NCI-H82 (cell line): ENCODE data around the gene TAS2R14.

Experiments used
- DNase-seq: peaks from one replicate; lab custom pipeline; 2025; lab: John Stamatoyannopoulos, UW

TAS2R14 gene, protein sequence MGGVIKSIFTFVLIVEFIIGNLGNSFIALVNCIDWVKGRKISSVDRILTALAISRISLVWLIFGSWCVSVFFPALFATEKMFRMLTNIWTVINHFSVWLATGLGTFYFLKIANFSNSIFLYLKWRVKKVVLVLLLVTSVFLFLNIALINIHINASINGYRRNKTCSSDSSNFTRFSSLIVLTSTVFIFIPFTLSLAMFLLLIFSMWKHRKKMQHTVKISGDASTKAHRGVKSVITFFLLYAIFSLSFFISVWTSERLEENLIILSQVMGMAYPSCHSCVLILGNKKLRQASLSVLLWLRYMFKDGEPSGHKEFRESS

DNA sequence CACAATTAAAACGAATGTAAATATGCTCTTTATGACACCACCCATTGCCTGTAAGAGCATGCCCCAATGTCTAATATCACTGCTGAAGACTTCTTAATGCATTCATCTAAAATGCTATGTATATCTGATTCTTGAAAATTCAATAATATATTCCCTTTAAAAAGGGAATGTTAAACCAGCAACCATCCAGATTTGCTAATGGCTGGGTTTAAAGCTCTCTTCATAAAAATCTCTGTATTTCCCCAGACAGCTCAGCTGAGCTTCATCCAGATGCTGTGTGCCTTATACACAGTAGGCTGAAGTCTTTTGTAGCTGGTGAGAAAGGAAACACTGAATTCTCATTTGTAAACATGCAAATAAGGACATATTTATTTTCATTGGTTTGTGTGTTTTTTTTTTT is at the start of gene TAS2R14:
Gene TAS2R14, minus strand, starts transcription at position 101 of the 400 bp plus-strand sequence. Its CDS starts 56 bp downstream, at position 45.
- DNase-seq = no peak

DNA sequence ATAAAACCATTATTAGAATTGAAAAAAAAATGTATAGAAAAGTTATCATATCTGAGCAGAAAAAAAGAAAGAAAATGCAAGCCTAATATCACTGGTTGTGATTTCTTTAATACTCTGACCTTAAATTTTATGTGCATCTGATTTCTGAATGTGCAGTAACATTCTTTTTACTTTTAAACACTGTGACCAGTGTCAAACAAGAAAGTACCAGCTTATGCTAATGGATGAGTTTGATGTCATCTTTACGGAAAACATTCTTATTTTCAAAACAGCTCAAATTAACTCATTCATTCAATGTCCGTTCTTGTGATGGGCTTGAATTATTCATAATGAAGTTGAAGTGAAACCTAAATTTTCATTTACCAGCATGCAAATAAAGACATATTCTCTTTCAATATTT is 47.7 kb upstream of the TAS2R14 start, which contains the start of gene TAS2R50:
Gene TAS2R50, minus strand, starts transcription at position 101 of the 400 bp plus-strand sequence. Its CDS starts 52 bp downstream, at position 49.
- DNase-seq = no peak

DNA sequence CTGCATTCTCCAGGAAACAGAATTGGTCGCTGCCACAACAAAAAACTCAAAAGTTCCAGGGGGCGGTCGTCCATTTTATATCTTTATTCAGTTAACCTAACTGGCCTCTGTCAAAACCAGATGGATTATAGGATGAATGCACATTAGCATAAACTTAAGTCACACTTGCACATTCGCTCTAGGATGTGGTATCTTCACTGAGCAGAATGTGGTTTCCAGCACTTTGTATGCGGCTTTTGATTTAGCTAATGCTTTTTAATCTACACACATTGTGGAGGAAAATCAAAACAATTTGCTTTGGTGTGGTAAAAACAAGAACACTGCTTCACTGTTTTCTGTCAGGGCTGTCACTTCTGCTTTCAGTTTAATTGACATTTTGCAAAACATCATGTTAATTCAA is 43.2 kb upstream of the TAS2R14 start:
- DNase-seq = no peak

DNA sequence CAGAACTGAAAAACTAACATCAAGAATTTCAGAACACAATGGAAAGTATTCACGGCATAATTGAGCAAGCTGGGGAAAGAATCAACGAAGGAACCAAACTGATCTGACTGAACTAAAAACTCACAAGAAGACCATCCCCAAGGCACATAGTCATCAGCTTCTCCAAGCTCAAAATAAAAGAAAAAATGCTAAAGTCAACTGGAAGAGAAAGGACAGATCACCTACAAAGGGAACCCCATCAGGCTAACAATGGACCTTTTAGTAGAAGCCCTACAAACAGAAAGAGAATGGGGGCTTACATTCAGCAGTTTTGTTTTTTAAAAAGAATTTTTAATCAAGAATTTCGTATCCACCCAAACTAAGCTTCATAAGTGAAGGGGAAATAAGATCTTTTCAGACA is 35.9 kb upstream of the TAS2R14 start:
- no peak for DNase-seq

DNA sequence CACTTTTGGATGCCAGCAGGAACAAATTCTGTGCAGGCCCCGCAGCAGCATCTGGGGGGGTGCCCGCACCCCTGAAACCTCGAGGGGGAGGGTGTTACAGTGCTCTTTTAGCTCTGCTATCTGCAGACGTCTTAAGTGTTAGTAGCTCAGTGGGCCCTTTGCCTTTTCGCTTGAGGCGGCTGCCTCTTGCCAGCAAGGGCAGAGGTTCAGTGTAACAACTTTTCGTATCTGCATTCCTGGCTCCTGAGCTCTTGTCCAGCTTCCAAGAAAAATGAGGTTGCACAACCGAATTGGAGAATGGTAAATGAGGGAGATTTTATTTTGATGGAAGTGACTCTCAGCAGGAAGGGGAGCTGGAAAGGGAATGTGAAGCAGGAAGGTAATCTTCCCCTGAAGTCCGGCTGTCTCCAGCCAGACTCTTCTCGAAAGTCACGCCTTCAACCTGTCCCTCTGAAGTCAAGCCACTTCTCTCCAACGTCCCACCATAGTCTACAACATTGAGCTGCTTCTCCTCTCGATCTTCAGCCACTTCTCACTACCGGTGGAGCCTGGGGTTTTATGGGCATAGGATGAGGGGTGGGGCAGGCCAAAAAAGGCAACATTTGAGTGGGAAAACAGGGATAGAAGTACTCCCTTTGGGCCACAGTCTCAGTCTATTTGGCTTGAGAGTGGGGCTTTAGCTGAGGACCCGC is 29.8 kb upstream of the TAS2R14 start:
- no peak for DNase-seq

DNA sequence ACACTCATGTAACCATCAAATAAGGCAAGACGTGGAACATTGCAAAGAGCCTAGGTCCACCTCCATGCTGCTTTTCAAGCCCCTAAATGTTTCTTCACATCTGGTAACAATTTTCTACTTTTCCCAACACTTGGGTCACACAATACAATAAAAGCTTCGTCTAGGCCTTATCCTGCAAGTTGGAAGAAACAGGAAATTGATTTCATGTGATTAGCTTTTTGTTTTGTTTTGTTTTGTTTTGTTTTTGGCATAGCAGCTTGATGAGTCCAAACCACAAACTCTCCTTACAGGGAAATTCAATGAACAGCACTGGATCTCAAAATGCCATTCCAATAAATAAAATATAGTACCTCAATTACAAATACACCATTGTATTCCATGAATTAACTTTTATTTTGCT is 28.3 kb upstream of the TAS2R14 start:
- DNase-seq = no peak

DNA sequence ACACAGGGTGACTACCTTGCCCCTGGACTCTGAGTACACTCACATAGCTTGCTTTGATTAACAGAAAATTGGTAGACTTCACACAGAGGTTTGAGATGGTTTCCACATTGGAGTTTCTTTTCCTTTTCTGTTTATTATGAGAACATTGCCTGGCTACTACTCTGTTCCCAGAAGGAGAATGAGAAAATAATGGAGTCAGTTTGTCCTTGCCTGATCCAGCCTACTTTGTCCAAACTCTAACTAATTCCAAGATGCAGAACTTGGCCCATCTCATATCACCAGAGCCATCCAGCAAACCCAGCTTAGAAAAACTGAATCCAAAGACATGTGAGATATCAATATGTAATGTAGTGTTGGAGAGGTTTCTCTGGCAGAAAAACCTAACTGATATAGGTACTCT is 27.3 kb upstream of the TAS2R14 start:
- no peak for DNase-seq

DNA sequence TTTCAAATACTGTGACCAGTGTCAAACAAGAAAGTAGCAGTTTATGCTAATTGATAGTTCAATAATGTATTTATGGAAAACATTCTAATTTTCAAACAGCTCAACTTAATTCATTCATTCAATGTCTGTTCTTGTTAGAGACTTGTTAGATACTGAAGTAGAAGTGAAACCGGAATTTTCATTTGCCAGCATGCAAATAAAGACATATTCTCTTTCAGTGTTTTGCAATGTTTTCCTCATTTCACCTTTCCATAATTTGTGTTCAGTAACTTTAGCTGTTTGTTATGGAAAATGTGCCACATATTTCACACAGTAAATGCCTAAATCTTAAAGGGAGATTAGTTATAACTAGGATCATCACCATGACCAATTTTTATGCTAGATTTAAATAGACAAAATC is 26.4 kb upstream of the TAS2R14 start:
- no peak for DNase-seq

DNA sequence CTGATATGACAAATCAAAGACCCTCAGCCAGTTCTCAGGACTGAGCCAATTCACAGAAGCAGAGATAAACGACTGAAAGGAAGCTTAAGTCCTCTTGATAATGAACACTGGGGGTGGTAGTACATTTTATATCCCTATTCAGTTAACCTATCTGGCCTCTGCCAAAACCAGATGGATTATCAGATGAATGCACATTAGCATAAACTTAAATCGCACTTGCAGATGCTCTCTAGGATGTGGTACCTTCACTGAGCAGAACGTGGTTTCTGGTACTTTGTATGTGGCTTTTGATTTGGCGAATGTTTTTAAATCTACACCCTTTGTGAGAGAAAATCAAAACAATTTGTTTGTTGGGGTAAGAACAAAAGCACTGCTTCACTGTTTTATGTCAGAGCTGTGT is 21.1 kb upstream of the TAS2R14 start:
- DNase-seq = no peak

DNA sequence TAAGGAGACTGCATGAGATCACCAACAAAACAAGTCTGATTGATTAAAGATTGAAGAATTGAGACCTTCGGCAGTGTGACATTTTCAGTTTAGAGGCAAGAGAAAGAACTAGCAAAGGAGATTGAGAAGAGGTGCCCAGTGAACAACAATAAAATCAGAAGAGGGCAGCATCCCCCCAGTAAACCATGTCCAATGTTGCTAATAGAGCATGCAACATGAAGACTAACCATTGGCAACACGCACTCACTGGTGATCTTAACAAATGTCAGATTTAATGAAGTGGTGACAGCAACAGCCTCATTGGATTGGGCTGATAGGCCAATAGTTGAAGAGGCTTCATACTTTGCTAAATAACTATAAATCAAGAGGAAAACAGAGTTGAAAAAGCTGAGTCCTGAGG is 20.7 kb upstream of the TAS2R14 start:
- no peak for DNase-seq

DNA sequence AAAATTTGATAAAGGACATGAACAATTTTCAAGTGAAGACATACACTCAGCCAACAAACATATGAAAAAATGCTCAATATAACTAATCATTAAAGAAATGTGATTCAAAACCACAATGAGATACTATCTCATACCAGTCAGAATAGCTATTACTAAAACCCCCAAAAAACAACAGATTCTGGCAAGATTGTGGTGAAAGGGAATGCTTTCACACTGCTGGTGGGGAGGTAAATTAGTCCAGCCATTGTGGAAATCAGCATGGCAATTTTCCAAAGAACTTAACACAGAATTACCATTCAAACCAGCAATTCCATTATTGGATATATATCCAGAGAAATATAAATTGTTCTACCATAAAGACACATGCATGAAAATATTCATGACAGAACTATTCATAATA is 18.7 kb upstream of the TAS2R14 start:
- DNase-seq = no peak

DNA sequence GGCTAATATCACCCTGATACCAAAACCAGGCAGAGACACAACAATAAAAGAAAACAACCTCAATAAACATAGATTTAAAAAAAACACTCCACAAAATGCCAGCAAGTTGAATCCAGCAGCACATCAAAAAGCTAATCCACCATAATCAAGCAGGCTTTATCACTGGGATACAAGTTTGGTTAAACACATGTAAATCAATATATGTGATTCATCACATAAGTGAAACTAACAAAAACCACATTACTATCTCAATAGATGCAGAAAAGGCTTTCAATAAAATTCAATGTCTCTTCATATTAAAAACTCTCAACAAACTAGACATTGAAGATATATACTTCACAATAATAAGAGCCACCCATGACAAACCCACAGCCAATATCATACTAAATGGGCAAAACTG is 17.0 kb upstream of the TAS2R14 start:
- no peak for DNase-seq

DNA sequence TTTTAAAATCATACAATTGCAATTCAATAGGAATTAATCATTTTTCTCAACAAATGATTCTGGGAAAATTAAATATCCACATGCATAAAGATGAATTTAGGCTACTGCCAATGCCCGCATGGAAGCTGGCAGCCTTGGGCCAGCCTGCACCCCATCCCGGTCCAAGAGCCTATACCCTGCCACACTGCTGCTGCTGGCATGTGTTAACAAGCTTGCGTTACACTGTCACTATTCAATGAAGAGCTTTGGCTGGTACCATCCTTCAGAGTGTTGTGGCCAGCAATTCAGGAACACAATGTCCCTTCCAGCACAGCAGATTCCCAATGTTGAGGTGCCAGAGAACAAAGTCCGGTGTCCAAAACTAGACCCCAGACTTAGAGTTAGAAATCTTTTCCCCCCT is 13.6 kb upstream of the TAS2R14 start:
- no peak for DNase-seq

DNA sequence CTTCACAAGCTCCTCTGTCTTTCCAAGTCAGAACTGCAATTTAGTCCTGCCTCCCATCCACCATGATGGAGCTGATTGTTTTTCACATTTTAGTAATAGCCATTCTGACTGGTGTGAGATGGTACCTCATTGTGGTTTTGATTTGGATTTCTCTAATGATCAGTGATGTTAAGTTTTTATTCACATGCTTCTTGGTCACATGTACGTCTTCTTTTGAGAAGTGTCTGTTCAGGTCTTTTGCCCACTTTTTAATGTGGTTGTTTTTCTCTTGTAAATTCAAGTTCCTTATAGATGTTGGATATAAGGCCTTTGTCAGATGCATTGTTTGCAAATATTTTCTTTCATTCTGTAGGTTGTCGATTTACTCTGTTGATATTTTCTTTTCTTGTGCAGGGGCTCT is 4.1 kb upstream of the TAS2R14 start:
- DNase-seq = no peak

DNA sequence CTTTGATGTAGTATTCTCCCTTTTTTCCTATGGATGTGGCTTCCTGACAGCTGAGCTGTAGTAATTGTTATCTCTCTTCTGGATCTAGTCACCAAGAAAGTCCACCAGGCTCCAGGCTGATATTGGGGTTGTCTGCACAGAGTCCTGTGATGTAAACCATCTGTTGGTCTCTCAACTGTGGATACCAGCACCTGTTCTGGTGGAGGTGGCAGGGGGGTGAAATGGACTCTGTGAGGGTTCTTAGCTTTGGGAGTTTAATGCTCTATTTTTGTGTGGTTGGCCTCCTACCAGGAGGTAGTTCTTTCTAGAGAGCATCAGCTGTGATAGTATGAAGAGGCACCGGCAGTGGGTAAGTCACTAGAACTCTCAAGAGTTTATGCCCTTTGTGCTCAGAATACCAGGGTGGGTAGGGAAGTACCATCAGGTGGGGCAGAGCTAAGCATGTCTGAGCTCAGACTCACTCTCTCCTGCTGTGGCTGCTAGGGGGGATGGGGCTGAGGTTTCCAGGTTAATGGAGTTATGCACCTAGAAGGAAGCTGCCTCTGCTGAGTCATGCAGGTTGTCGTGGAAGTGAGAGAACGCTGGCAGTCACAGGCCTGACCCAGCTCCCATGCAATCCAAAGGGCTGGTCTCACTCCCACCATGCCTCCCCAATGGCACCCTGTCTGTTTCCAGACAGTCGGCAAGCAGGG is 3.0 kb upstream of the TAS2R14 start:
- DNase-seq = no peak

DNA sequence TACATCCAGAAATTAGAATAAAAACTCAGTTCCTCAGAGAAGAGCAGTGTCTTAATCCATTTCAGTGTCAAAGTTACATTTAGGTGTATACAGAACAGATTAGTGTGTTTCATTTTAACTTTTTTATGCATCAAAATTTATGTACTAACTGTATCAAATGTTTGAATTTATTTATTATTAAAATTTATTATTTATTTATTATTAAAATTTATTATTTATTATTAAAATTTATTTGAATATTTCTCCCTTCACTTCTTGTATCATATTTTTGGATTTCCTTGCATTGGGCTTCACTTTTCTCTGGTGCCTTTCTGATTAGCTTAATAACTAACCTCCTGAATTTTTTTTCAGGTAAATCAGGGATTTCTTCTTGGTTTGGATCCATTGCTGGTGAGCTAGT is 2.3 kb upstream of the TAS2R14 start:
- DNase-seq = no peak

DNA sequence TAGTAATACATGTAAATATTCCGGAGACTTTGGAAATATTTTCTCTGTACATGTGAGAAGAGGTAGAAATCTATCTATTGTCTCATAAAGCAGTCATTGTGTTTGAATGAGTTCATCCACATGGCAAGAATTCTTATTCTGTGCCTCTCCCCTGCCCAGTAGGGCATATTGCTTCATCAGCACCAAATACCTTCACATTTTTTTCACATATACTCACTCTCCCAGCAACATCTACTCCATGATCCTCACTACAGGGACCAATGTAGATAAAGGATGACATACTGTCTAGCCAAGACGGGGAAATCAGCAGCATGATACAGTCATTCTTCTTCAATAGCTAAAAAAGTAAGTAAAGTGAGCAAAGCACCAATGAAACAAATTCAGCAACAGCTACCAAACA is 1.3 kb upstream of the TAS2R14 start:
- no peak for DNase-seq

DNA sequence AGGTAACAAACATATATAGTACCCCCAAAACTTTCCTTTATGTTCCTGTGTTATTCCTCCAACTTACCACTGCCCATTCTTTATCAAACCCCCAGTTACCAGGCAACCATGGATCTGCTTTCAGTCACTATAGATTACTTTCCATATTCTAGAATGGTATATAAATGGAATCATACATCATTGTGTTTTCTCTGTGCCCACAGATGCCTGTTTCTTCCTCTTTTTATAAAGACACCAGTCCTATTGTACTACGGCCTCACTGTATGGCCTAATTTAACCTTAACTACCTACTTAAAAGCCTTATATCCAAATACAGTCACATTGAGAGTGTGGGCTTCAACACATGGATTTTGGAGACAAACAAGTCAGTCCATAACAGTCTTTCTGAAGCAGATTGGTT is 2.6 kb downstream of the TAS2R14 start:
- no peak for DNase-seq

DNA sequence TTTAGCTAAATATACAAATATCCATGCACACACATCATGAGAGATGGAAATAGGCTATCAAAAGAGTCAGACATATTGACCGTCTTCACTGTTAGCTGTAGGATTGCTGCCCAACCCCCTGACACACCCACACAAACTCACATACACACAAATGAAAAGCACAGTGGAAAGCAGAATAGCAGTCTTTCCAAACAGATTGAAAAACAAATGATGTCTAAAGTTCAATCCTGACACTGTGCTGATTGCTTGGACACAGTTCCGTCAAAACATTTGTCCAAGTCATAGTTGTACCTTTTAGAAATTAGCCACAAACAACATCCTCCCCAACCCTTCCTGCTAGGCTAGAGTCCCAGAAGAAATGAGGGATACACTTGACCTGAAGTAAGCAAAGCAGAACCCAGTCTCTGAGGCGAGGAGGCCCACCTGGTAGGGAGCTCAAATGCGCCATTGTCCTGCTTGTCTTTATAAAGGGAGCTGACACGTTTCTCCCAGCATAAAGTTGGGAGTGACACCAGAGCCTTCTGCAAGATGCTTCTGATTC is 10.2 kb downstream of the TAS2R14 start, which contains the start of gene PRH2:
Gene PRH2, plus strand, starts transcription at position 491 of the 541 bp plus-strand sequence. Its CDS starts 38 bp downstream, at position 529.
- no peak for DNase-seq

DNA sequence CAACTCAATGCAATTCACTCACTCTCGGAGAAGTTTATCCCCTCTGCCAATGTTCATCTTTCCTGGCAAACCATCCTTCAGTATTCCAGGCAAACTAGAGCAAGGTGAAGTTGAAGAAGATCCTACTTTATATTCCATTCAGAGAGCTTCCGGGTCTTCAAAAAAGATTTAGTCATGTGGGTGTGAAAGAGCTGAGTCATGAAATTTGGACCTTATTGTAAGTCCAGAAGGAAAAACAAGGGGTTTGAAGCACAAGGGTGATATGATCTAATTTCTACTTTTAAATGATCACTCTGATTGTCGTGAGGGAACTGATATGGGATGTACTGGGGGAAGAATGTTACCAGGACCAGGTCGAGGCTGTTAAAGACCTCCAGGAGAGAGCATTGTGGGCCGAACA is 12.8 kb downstream of the TAS2R14 start:
- no peak for DNase-seq

DNA sequence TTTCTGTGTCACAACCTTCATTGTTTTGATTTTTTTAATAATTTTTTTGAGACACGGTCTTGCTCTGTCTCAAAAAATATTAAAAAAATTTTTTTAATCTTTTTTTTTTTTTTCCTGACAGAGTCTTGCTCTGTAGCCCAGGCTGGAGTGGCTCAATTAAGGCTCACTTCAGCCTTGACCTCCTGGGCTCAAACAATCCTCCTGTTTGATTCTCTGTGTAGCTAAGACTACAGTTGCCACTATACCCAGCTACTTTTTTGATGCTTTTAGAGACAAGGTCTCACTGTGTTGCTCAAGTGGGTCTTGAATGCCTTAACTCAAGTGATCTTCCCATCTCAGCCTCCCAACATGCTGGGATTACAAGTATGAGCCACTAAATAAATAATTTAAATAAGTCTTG is 19.3 kb downstream of the TAS2R14 start:
- DNase-seq = no peak

DNA sequence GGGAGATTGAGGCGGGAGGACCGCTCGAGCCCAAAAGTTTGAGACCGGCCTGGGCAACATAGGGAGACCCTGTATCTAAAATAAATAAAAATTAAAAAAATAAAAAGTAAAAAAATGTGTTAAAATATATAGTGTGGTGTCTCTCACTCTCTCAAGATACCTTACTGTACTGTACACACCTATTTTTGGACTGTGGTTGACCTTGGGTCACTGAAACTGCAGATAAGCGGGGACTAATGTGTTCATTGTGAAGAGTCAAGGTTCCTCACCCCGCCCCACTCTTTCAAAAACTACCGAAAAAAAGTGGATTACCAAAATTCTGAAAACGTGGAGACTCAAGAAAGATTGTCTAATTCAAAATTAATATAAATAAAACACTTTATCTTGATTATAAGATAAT is 28.7 kb downstream of the TAS2R14 start:
- DNase-seq = no peak

DNA sequence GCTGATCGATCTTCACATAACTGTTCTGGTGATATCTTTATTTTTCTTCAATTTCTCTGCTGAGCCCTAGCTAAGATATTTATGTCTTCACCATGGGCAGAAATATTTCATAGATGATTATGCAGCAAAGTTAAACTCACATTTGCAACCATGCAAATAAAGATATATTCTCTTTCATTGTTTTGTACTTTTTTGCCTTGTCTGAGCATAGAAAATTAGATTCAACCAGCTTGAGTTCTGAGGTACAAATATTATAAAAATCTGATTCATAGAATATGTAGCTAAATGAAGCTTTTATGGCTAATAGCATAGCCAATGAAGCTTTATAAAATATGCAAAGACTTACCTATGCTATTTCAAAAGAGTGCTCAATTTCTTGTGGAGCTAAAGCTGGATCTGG is 29.6 kb downstream of the TAS2R14 start, which contains the start of gene TAS2R13:
Gene TAS2R13, minus strand, starts transcription at position 101 of the 400 bp plus-strand sequence. CDS start 264 bp downstream, outside the sequence.
- DNase-seq = no peak
